ENCODE data around the gene LARP6.
"Not testable (repeated sequence)": the region's sequence is repeated elsewhere in the genome, so short reads cannot be mapped to it uniquely, and the experiment has no call there.

GRCh38 chr15:70871490-70871889, 17.5 kb upstream of the LARP6 start:
- not testable (repeated sequence) for TF ChIP-seq POLR2AphosphoS5 (IDR thresholded peaks at IDR 0.05; ENCODE audit: low read depth); CTCF (conservative IDR thresholded peaks at IDR 0.05; ENCODE audit: low read depth in 2 of 2); ZNF114 (CRISPR knock-in tag; IDR thresholded peaks at IDR 0.05); EZH2phosphoT487 (IDR thresholded peaks at IDR 0.05; ENCODE audit: unreplicated experiment)
- TF ChIP-seq, protein P1, sequence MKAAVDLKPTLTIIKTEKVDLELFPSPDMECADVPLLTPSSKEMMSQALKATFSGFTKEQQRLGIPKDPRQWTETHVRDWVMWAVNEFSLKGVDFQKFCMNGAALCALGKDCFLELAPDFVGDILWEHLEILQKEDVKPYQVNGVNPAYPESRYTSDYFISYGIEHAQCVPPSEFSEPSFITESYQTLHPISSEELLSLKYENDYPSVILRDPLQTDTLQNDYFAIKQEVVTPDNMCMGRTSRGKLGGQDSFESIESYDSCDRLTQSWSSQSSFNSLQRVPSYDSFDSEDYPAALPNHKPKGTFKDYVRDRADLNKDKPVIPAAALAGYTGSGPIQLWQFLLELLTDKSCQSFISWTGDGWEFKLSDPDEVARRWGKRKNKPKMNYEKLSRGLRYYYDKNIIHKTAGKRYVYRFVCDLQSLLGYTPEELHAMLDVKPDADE (IDR thresholded peaks at IDR 0.05): not testable (repeated sequence)

Measured in GM23338 (cell line).